WTC11 (cell line): Measurements from ENCODE around the gene MMUT.

ENCODE experiments used
- ATF3 ChIP-seq: sonication (generic); formaldehyde crosslinking; conservative IDR thresholded peaks from 2 replicates; pipeline ENCODE4 v1.8.1; 2022; ENCODE audit warnings: mild to moderate bottlenecking, missing genetic modification reagents
- CREB1 ChIP-seq: sonication (generic); formaldehyde crosslinking; IDR thresholded peaks from 2 replicates; pipeline ENCODE4 v1.8.0; 2023; ENCODE audit warnings: mild to moderate bottlenecking, missing genetic modification reagents
- KAT7 ChIP-seq: sonication (generic); formaldehyde crosslinking; IDR thresholded peaks from 2 replicates; pipeline ENCODE4 v1.8.1; 2023; ENCODE audit warnings: missing genetic modification reagents, mild to moderate bottlenecking, borderline replicate concordance
- ZNF232 ChIP-seq: sonication (generic); formaldehyde crosslinking; IDR thresholded peaks from 2 replicates; pipeline ENCODE4 v1.8.0; 2022; ENCODE audit warnings: mild to moderate bottlenecking, missing genetic modification reagents
- TF ChIP-seq, protein P1 (sequence below): fragments of 200-600 bp; IDR thresholded peaks from 2 replicates; pipeline ENCODE4 v1.8.0; 2022; ENCODE audit warnings: antibody characterized with exemption

DNA sequence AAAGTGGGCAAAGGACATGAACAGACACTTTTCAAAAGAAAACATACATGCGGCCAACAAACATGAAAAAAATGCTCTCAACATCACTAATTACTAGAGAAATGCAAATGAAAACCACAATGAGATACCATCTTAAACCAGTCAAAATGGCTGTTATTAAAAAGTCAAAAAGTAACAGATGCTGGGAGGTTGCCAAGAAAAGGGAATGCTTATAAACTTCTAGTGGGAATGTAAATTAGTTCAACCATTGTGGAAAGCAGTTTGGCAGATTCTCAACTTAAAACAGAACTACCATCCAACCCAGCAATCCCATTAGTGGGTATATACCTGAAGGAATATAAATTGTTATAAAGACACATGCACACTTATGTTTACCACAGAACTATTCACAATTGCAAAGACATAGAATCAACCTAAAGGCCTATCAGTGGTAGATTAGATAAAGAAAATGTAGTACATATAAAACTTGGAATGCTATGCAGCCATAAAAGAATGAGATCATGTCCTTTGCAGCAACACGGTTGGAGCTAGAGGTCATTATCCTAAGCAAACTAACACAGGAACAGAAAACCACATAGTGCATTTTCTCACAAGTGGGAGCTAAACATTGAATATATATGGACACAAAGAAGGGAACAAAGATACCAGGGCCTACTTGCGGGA lies 16.4 kb upstream of the MMUT start:
- TF ChIP-seq, protein P1, sequence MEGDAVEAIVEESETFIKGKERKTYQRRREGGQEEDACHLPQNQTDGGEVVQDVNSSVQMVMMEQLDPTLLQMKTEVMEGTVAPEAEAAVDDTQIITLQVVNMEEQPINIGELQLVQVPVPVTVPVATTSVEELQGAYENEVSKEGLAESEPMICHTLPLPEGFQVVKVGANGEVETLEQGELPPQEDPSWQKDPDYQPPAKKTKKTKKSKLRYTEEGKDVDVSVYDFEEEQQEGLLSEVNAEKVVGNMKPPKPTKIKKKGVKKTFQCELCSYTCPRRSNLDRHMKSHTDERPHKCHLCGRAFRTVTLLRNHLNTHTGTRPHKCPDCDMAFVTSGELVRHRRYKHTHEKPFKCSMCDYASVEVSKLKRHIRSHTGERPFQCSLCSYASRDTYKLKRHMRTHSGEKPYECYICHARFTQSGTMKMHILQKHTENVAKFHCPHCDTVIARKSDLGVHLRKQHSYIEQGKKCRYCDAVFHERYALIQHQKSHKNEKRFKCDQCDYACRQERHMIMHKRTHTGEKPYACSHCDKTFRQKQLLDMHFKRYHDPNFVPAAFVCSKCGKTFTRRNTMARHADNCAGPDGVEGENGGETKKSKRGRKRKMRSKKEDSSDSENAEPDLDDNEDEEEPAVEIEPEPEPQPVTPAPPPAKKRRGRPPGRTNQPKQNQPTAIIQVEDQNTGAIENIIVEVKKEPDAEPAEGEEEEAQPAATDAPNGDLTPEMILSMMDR: no peak
- TF ChIP-seq CREB1: no peak
- no peak for TF ChIP-seq ZNF232 (CRISPR knock-in tag)
- TF ChIP-seq ATF3 (CRISPR knock-in tag): no peak
- no peak for TF ChIP-seq KAT7 (CRISPR knock-in tag)
